Astrocyte (in vitro differentiated cells and primary cell): ENCODE results near the gene ATP5PO. TPM values are rescaled to one million over a fixed set of nuclear protein-coding genes. Genes with fewer than 3 reads are reported as not detected.
A peak's percentile ranks its signal among the peaks of the same experiment; 100 is the strongest.
"Not testable (repeated sequence)": the region's sequence is repeated elsewhere in the genome, so short reads cannot be mapped to it uniquely, and the experiment has no call there.

Experiments used
- DNase-seq: peaks from one replicate; pipeline ENCODE4 v3.0.0-alpha.2; 2010; ENCODE audit warnings: low read depth
- FAIRE-seq: peaks from 2 replicates; lab custom pipeline; 2011; peaks lifted over from hg19 to GRCh38; lab: Jason Lieb, UNC
- H2AFZ ChIP-seq: 2 replicates; pipeline ENCODE4 v1.6.0; 2012; ENCODE audit warnings: low read depth, low read length, inconsistent platforms
- H3K27ac ChIP-seq: 2 replicates; pipeline ENCODE4 v1.5.1; 2011; ENCODE audit warnings: low read depth, low read length, inconsistent platforms
- H3K27me3 ChIP-seq: 2 replicates; pipeline ENCODE4 v1.6.0; 2011; ENCODE audit warnings: low read length, inconsistent platforms; ENCODE audit not compliant: insufficient read depth
- H3K36me3 ChIP-seq: 2 replicates; pipeline ENCODE4 v1.5.1; 2011; ENCODE audit warnings: low read length, inconsistent platforms; ENCODE audit not compliant: insufficient read depth
- H3K4me1 ChIP-seq: 2 replicates; pipeline ENCODE4 v1.5.1; 2011; ENCODE audit warnings: low read length, inconsistent platforms; ENCODE audit not compliant: insufficient read depth
- H3K4me2 ChIP-seq: 2 replicates; pipeline ENCODE4 v1.6.0; 2012; ENCODE audit warnings: low read length, inconsistent platforms
- H3K4me3 ChIP-seq: 2 replicates; pipeline ENCODE4 v1.5.1; 2011; ENCODE audit warnings: low read depth, mild to moderate bottlenecking, low read length, inconsistent platforms; ENCODE audit not compliant: insufficient read depth
- H3K79me2 ChIP-seq: 2 replicates; pipeline ENCODE4 v1.6.0; 2012; ENCODE audit warnings: mild to moderate bottlenecking, low read length, inconsistent platforms; ENCODE audit not compliant: insufficient read depth
- H3K9ac ChIP-seq: 2 replicates; pipeline ENCODE4 v1.6.0; 2012; ENCODE audit warnings: mild to moderate bottlenecking, low read length, inconsistent platforms
- H3K9me3 ChIP-seq: 2 replicates; pipeline ENCODE4 v1.5.1; 2012; ENCODE audit warnings: low read depth, mild to moderate bottlenecking, low read length, inconsistent platforms; ENCODE audit not compliant: insufficient read depth
- H4K20me1 ChIP-seq: 2 replicates; pipeline ENCODE4 v1.6.0; 2012; ENCODE audit warnings: low read length, inconsistent platforms; ENCODE audit not compliant: insufficient read depth
- H3K27ac Mint-ChIP-seq: one replicate; pipeline ENCODE4 v1.8.0; 2021; ENCODE audit warnings: mild to moderate bottlenecking, mixed read lengths; ENCODE audit not compliant: unreplicated experiment
- H3K27me3 Mint-ChIP-seq: one replicate; pipeline ENCODE4 v1.8.0; 2021; ENCODE audit warnings: low read depth, mixed read lengths; ENCODE audit not compliant: unreplicated experiment
- H3K36me3 Mint-ChIP-seq: one replicate; pipeline ENCODE4 v1.8.0; 2021; ENCODE audit warnings: low read depth, mixed read lengths; ENCODE audit not compliant: unreplicated experiment
- H3K4me1 Mint-ChIP-seq: one replicate; pipeline ENCODE4 v1.8.0; 2021; ENCODE audit warnings: low read depth, mixed read lengths; ENCODE audit not compliant: unreplicated experiment
- H3K4me3 Mint-ChIP-seq: one replicate; pipeline ENCODE4 v1.8.0; 2021; ENCODE audit warnings: mild to moderate bottlenecking, moderate library complexity, mixed read lengths; ENCODE audit not compliant: unreplicated experiment
- H3K9me3 Mint-ChIP-seq: one replicate; pipeline ENCODE4 v1.8.0; 2021; ENCODE audit warnings: mild to moderate bottlenecking, mixed read lengths; ENCODE audit not compliant: unreplicated experiment
- EZH2 ChIP-seq: IDR thresholded peaks from 2 replicates; pipeline ENCODE4 v1.6.1; 2012; ENCODE audit warnings: mild to moderate bottlenecking, low read length, inconsistent platforms; ENCODE audit not compliant: insufficient read depth
- total RNA-seq: library from RNA; stranded (reverse); gene quantifications from 2 replicates; pipeline ENCODE4 v1.2.1, GENCODE V29; 2021
- TF ChIP-seq, protein P1 (sequence below): IDR thresholded peaks from 2 replicates; pipeline ENCODE4 v1.5.1; 2011; ENCODE audit warnings: low read depth, mild to moderate bottlenecking, inconsistent platforms, low read length, moderate library complexity; ENCODE audit not compliant: insufficient read depth

The ATP5PO gene
- total RNA-seq, 1 donor from 2014 or later = 171 TPM

- FAIRE-seq (no peak), DNase-seq (no peak)
- H3K27ac ChIP-seq = no peak overlapping the region
- H2AFZ ChIP-seq = no peak overlapping the region
- H3K27me3 ChIP-seq = no peaks in the 10 kb centered on the region
- no peak overlapping the region for H3K27ac Mint-ChIP-seq
- peaks cover 10% of the 10 kb centered on the region for H3K27me3 Mint-ChIP-seq
- no peaks in the 10 kb centered on the region for H3K9me3 ChIP-seq
- no peak overlapping the region for H3K4me2 ChIP-seq
- H3K36me3 Mint-ChIP-seq = peaks cover 2% of the 10 kb centered on the region
- no peaks in the 10 kb centered on the region for H3K9me3 Mint-ChIP-seq
- H3K9ac ChIP-seq = no peak overlapping the region
- peaks cover 3% of the 10 kb centered on the region for H3K4me1 Mint-ChIP-seq
- H3K4me3 Mint-ChIP-seq = no peak overlapping the region
- peaks cover 4% of the 10 kb centered on the region for H3K4me1 ChIP-seq
- H4K20me1 ChIP-seq = no peaks in the 10 kb centered on the region
- H3K36me3 ChIP-seq = no peaks in the 10 kb centered on the region
- no peaks in the 10 kb centered on the region for H3K79me2 ChIP-seq
- H3K4me3 ChIP-seq = no peak overlapping the region
- TF ChIP-seq EZH2 = no peak
- TF ChIP-seq, protein P1, sequence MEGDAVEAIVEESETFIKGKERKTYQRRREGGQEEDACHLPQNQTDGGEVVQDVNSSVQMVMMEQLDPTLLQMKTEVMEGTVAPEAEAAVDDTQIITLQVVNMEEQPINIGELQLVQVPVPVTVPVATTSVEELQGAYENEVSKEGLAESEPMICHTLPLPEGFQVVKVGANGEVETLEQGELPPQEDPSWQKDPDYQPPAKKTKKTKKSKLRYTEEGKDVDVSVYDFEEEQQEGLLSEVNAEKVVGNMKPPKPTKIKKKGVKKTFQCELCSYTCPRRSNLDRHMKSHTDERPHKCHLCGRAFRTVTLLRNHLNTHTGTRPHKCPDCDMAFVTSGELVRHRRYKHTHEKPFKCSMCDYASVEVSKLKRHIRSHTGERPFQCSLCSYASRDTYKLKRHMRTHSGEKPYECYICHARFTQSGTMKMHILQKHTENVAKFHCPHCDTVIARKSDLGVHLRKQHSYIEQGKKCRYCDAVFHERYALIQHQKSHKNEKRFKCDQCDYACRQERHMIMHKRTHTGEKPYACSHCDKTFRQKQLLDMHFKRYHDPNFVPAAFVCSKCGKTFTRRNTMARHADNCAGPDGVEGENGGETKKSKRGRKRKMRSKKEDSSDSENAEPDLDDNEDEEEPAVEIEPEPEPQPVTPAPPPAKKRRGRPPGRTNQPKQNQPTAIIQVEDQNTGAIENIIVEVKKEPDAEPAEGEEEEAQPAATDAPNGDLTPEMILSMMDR = no peak
These were observed 45.7 kb downstream of the ATP5PO start for GRCh38 chr21:33869873-33870272.

DNA sequence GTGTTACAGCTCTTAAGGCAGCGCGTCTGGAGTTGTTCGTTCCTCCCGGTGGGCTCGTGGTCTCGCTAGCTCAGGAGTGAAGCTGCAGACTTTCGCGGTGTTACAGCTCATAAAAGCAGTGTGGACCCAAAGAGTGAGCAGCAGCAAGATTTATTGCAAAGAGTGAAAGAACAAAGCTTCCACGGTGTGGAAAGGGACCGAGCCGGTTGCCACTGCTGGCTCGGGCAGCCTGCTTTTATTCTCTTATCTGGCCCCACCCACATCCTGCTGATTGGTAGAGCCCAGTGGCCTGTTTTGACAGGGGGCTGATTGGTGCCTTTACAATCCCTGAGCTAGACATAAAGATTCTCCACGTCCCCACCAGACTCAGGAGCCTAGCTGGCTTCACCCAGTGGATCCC, 47.7 kb downstream of the ATP5PO start:
- H3K79me2 ChIP-seq, H3K9me3 Mint-ChIP-seq, H2AFZ ChIP-seq, FAIRE-seq, H3K9ac ChIP-seq, H3K27me3 ChIP-seq, H3K4me1 Mint-ChIP-seq, H3K9me3 ChIP-seq, DNase-seq, H3K4me1 ChIP-seq, H3K4me3 ChIP-seq, H3K27ac Mint-ChIP-seq, H3K4me2 ChIP-seq, H4K20me1 ChIP-seq, H3K27ac ChIP-seq, H3K36me3 Mint-ChIP-seq, H3K4me3 Mint-ChIP-seq, H3K36me3 ChIP-seq: not testable (repeated sequence)
- peaks cover 16% of the 10 kb centered on the region for H3K27me3 Mint-ChIP-seq

DNA sequence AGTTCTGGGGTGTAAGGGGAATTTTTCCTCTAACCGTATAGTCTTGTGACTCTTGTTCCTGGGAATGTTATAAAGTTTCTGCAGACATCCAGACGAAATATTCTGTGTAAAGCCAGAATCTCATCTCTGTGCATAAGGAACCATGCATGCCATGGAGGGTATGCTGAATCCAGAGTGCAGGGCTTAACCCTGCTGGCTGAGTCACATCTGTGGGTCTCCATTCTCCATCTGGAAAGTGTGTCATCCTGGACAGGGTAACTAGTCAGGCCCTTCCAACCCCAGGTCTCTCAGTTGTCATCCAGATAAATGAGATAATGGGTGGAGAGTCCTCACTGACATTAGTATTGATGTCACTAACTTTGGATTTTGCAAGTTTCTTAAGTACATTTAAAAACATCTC, 48.8 kb downstream of the ATP5PO start:
- Histone ChIP-seq H4K20me1 (no peaks in the 10 kb centered on the region), H3K27ac (no peak overlapping the region), H3K36me3 (no peaks in the 10 kb centered on the region), H3K9me3 (no peaks in the 10 kb centered on the region), H3K4me3 (no peak overlapping the region), H2AFZ (no peak overlapping the region), H3K4me2 (no peak overlapping the region), H3K79me2 (no peaks in the 10 kb centered on the region), H3K9ac (no peak overlapping the region), H3K27me3 (no peaks in the 10 kb centered on the region), H3K4me1 (peaks cover 4% of the 10 kb centered on the region)
- no peak overlapping the region for H3K27ac Mint-ChIP-seq
- H3K4me1 Mint-ChIP-seq = peaks cover 3% of the 10 kb centered on the region
- no peak for TF ChIP-seq EZH2
- TF ChIP-seq, protein P1 = no peak
- FAIRE-seq (no peak), DNase-seq (peak; percentile 46)
- H3K27me3 Mint-ChIP-seq = peaks cover 16% of the 10 kb centered on the region
- H3K36me3 Mint-ChIP-seq = peaks cover 3% of the 10 kb centered on the region
- H3K9me3 Mint-ChIP-seq = no peaks in the 10 kb centered on the region
- no peak overlapping the region for H3K4me3 Mint-ChIP-seq
